GM18499 (cell line): ENCODE measurements around the gene SGK1.
A peak's percentile ranks its signal among the peaks of the same experiment; 100 is the strongest.
"Not testable (repeated sequence)": the region's sequence is repeated elsewhere in the genome, so short reads cannot be mapped to it uniquely, and the experiment has no call there.

Source experiments
- ATAC-seq: cut with Tn5 transposase; IDR thresholded peaks from one replicate; pipeline ENCODE4 v1.9.1; 2021; ENCODE audit warnings: moderate number of reproducible peaks; ENCODE audit not compliant: insufficient read depth, unreplicated experiment

SGK1 gene

DNA sequence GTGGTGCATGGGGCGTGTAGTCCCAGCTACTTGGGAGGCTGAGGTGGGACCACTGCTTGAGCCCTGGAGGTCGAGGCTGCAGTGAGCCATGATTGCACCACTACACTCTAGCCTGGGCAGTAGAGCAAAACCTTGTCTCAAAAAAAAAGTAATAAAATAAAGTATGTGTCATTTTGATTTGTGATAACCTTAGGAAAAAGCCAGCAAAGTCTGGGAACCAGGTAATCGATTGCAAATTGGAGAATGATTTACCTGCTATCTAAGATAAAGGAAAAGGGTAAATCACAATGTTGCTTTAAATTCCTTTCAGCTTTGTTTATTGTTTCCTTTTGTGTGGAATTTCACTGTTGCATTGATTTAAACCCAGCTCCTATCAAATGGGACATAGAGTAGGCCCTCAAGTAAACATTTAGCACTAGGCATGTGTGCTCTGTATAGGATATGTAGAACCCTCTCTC, 59.0 kb downstream of the SGK1 start:
- no peak for ATAC-seq

DNA sequence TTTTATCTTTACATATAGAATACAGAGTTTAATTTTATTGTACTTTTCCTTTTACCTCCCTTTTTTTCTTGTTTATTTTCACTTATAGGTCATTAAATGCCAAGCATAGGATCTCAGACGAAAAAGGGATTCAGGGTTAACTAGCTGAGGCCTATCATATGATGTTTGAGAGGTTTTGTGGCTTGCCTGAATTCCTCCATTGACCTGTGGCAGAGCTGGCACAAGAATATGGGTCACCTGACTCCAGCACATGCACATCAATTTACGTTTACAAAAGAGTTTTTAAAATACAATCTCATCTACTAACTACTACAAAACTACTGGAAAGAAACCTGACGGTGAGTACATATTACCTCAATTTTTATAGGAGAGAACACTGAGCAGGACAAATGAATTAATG, 60.4 kb downstream of the SGK1 start:
- no peak for ATAC-seq

DNA sequence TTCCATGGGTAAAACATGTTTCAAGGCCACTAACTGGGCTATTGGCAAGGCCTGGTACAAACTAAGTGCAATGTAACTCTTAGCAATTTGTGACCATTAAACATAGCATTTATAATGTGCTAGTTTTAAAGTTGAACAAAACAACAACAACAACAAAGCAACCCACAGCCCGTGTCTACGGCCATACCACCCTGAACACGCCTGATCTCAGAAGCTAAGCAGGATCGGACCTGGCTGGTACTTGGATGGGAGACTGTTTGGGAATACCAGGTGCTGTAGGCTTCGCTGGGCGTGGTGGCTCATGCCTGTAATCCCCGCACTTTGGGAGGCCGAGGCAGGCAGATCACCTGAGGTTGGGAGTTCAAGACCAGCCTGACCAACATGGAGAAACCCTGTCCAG, 61.0 kb downstream of the SGK1 start:
- no peak for ATAC-seq

DNA sequence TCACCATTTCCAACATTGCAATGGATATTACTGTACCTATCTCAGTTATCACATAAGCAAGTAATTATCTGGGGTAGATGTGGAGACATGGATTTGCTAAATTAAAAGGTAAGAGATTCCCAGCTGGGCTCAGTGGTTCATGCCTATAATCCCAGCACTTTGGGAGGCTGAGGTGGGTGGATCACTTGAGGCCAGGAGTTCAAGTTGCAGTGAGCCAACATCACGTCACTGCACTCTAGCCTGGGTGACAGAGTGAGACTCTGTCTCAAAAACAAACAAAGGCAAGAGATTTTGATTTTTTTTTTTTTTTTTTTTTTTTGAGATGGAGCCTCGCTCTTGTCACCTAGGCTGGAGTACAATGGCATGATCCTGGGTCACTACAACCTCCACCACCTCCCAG, 62.6 kb downstream of the SGK1 start:
- ATAC-seq = not testable (repeated sequence)

- ATAC-seq = no peak
Observed at GRCh38 chr6:134254118-134254517, 63.8 kb downstream of the SGK1 start.

DNA sequence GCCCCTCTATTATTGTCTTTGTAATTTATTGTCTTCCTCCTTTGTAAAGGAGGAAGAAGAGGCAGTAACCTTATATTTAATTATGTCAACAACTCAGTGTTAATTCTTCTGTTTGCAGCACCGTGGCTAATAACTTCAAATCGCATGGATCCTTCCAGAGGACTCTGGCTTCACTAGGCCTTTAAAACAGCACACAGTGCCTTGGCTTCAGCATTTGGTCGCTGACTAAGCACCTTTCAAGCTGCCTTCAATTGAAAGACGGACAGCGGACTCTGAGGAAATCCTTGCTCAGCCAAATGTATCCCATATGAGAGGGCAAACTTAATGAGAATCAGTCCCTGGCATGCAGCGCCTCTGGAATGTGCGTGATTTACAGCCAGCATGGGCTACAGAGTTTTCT, 64.2 kb downstream of the SGK1 start:
- ATAC-seq = no peak

DNA sequence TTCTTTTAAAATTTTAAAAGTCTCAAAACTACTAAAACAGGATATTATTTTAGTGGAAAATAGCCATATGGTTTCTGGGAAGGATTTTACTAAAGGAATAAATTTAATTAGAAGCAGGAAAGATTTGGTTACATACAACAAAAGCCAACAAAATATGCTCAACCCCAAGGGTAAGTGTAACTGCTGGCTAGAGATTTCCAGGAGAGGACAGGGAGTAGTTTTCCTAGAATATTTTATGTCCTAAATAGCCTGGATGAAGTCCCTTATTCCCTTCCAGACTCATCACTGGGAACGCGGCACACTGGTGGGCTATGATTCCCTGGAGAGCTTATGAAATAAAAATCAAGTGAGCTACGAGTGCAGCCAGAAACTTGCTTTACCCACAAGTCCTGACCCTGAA, 66.6 kb downstream of the SGK1 start:
- no peak for ATAC-seq

- ATAC-seq = no peak
Observed at GRCh38 chr6:134250776-134251175, 67.1 kb downstream of the SGK1 start.

GRCh38 chr6:134249759-134250602, 67.9 kb downstream of the SGK1 start:
- no peak for ATAC-seq

DNA sequence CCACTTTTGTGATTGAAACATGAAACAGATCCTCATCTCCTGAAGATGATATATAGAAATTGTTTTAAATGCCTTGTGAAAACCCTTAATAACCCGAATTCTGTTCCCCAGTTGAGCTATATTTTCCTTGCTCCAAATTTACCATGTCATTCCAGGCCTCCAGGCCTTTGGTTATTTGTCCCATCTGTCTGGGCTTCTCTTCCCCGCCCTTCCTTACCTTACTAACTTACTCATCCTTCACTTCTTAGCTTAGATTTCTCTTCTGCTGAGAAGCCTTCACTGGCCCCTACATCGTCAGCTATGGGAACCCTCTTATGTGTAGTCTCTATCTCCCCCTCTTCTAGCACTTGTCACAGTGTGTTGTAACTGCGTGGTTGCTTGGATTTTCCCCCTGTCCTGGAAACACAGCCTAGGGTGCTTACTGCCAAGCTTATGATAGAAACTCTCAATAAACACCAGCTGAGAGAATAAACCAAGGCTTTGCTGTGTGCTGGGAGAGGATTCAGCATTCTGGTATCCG, 68.6 kb downstream of the SGK1 start:
- no peak for ATAC-seq

DNA sequence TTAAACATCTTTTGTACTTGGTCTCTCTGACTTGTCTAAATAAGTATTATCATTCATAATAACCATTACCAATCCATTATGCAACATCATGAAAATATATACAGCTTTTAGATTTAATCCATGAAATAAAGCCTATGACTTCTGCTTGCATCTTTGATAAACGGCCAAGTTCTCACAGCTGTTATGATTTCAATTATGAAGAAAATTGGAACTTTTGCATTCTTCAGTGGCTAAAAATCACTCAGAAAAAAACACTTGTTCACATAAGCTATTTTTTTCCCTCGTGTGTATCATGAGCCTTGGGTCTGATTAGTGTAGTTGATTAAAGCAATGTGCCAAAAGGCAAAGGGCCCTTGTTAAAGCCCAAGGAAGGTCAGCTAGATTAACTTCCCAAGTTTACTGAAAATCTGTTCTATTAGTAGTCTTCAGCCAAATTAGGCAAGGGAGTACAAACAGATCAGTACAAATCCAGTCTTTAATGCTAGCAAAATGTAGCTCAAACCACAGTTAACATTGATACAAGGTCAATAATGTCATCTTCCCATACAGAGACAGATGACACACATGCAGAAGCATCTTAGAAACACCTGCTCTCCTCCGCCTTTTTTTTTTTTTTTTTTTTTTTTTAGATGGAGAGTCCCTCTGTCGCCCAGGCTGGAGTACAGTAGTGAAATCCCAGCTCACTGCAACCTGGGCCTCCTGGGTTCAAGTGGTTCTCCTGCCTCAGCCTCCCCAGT, 69.9 kb downstream of the SGK1 start:
- ATAC-seq = no peak

DNA sequence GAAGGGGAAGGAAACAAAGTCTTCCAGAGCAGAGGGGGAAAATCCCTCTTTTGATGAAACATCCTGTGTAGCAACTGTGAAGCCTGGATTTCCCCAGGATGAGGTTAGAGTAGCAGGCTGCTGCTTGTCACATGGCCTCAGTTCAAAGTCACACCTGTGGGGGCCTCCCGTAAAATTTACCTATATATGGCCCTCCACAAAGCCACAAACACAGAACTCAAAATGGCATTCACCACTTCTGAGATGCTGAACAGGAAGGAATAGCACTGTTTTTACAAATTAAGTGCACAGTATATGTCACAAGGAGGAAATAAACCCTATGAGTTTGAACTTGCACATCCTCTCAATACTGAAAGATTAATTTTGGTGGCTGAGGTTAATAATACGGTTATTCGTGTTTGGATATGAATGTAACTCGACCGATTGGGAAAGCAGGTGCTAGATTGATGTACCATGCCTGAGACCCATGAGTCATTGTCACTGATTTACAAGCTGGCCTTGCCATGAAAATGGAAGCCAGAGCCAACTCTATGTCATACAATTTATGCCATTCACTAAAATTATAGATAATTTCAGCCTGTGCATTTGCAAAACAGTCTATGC, 70.6 kb downstream of the SGK1 start:
- ATAC-seq = peak; percentile 96

- no peak for ATAC-seq
Observed at GRCh38 chr6:134245706-134246105, 72.2 kb downstream of the SGK1 start.

DNA sequence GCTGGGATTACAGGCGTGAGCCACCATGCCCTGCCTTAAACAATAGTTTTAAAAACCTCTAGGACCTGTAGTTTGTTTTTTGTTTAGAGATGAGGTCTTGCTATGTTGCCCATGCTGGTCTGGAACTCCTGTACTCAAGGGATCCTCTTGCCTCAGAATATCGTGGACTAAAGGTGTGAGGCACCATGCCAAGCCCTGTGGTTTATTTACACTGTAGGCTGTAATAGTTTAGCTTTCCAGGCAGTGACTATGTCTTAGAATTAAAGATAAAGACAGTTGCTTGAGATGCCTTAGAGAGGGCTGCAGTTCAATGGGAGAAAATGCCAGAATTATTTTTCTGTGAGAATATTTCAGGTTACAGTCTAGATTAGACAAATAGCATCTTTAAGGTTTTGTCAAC, 72.9 kb downstream of the SGK1 start:
- ATAC-seq = no peak

DNA sequence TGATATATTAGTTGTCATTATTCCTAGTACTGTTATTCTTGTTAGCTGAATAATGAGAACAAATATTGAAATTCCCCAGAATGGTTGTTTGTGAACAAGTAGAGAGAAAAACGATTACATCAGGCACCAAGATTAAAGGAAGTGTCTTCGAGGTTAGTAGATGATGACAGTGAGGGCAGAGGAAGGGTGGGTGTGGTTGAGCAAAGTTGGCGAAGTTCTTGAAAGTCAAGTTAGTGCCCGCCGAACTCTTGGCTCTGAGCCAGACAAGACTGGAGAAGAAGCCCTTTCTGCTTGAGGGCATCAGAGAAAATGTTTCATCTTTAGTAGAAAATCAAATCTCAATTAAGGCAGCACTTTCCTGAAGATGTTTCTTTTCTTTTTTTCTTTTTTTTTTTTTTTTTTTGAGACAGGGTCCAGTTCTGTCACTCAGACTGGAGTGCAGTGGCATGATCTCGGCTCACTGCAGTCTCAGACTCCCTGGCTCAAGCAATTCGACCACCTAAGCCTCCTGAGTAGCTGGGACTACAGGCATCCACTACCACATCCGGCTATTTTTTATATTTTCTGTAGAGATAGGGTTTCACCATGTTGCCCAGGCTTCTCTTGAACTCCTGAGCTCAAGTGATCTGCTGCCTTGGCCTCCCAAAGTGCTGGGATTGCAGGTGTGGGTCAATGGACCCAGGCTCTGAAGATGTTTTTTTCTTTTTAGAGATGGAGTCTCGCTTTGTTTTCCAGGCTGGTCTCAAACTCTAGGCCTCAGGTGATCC, 77.1 kb downstream of the SGK1 start:
- no peak for ATAC-seq

DNA sequence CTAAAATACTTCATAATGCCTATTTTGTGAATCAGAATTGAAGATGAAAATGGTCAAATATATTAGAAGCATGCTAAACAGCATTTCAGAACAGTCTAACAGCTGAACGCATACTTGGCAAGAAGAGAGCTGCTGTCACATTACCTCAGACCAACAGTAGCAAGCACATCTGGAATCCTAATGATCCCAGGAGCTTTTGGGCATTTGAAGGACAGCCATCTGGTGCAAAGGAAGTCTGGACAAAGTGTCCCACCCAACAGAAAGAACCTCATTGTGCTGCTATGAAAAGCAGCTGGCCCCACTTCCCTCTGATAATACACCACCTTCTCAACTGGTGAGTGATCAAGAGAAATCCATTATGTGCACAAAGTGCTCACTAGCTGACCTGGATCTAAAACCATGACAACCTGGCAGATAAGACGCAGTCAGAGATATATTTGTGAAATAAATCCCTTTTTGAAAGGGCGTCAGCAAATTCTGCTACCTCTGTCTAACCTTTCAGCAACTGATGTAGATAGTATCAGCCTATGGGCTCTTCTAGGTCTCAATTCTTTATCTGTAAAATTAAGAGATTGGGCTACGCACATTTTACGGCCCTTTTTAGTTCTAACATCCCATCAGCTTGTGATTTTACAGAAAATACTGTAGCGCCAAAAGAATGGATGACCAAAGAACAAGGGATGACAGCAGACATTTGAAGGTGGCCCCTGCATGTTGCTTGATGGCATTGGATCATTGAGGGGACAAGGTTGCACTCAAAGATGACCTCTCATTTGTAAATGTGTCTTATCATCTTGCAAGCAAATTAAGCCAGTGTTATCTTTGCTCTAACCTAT, 78.7 kb downstream of the SGK1 start:
- no peak for ATAC-seq

DNA sequence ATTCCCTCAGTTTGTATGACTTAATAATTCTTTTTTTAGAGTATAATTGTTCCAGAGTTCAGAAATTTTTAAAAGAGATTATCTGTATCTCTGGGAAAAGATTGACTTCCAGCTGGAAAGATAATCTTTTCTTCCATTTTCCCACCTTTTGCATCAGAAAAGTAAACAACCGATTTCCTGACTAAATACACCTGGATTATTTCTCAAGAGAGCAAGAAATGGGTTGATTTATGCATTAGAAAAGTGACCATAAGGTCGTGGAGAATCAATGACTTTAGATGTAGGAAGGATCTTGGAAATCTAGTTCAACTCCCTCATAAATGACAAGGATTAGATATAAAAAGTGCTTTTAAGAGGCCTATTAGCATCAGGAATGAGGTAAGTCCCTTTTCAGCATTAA, 79.9 kb downstream of the SGK1 start:
- ATAC-seq = no peak

- ATAC-seq = peak; percentile 96
Observed at GRCh38 chr6:134235937-134236751, 81.8 kb downstream of the SGK1 start.

DNA sequence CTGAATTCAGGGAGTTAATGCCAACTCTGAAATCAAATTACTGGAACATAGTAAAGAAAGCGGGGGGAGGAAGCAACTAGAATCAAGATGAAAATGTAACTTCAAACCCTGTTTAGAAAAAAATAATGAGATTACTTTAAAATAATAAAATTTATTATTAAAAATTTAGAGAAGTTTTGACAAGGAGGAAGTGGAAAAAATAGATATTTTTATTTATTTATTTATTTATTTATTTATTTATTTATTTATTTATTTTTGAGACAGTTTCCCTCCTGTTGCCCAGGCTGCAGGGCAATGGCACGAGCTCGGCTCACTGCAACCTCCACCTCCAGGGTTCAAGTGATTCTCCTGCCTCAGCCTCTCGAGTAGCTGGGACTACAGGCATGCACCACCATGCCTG, 82.6 kb downstream of the SGK1 start:
- ATAC-seq = not testable (repeated sequence)
